Caco-2 (cell line): ENCODE results near the gene KIF18B. TPM values are rescaled to one million over a fixed set of nuclear protein-coding genes. Genes with fewer than 3 reads are reported as not detected.

Experiments
- BruUV-seq: library from RNA; stranded (reverse); fragments of 400-500 nt; replicated peaks from 2 replicates; lab custom pipeline; 2021; lab: Mats Ljungman, UMichigan
- CTCF ChIA-PET: fragments of 300-600 bp; sonication (Branson Sonifier 250); formaldehyde crosslinking; loops from one replicate; lab custom pipeline; 2022; ENCODE audit warnings: antibody characterized with exemption; lab: Charles Lee
- POLR2A ChIA-PET: fragments of 300-600 bp; sonication (Branson Sonifier 250); formaldehyde crosslinking; loops from one replicate; lab custom pipeline; 2022; ENCODE audit warnings: antibody characterized with exemption; lab: Charles Lee
- DNase-seq, 2 experiments: peaks; one replicate each; pipeline versions ENCODE4 v3.0.0 to v3.0.0-alpha.2; 2020 to 2022
- H3K27me3 ChIP-seq: replicated peaks from 2 replicates; pipeline ENCODE4 v1.6.0; 2011; ENCODE audit warnings: low read length; ENCODE audit not compliant: control insufficient read depth, insufficient read depth
- H3K36me3 ChIP-seq: 2 replicates; pipeline ENCODE4 v1.5.1; 2011; ENCODE audit warnings: low read length; ENCODE audit not compliant: control insufficient read depth, insufficient read depth
- H3K4me1 ChIP-seq: fragments of 250-450 bp; sonication (Bioruptor Pico); 2 replicates; pipeline ENCODE4 v1.5.1; 2020; ENCODE audit warnings: mild to moderate bottlenecking
- H3K4me3 ChIP-seq: 2 replicates; pipeline ENCODE4 v1.5.1; 2011; ENCODE audit warnings: low read depth, mild to moderate bottlenecking, control low read depth, low read length
- H3K9me3 ChIP-seq: fragments of 250-450 bp; sonication (Bioruptor Pico); 2 replicates; pipeline ENCODE4 v1.5.1; 2020; ENCODE audit warnings: mild to moderate bottlenecking, moderate library complexity
- H3K27ac Mint-ChIP-seq: one replicate; pipeline ENCODE4 v1.8.0; 2022; ENCODE audit warnings: mixed read lengths; ENCODE audit not compliant: unreplicated experiment
- H3K27me3 Mint-ChIP-seq: one replicate; pipeline ENCODE4 v1.8.0; 2022; ENCODE audit warnings: mixed read lengths; ENCODE audit not compliant: insufficient read depth, unreplicated experiment
- H3K36me3 Mint-ChIP-seq: one replicate; pipeline ENCODE4 v1.8.0; 2022; ENCODE audit warnings: mild to moderate bottlenecking, mixed read lengths; ENCODE audit not compliant: insufficient read depth, unreplicated experiment
- H3K4me1 Mint-ChIP-seq: one replicate; pipeline ENCODE4 v1.8.0; 2022; ENCODE audit warnings: low read depth, mixed read lengths; ENCODE audit not compliant: unreplicated experiment
- H3K4me3 Mint-ChIP-seq: one replicate; pipeline ENCODE4 v1.8.0; 2022; ENCODE audit warnings: mild to moderate bottlenecking, moderate library complexity, mixed read lengths; ENCODE audit not compliant: unreplicated experiment
- H3K9me3 Mint-ChIP-seq: one replicate; pipeline ENCODE4 v1.8.0; 2022; ENCODE audit warnings: mixed read lengths; ENCODE audit not compliant: unreplicated experiment
- CTCF ChIP-seq, 2 experiments: fragments of 200-600 bp in 1 of 2; IDR thresholded peaks; 1 replicate in 1 of 2; 2 replicates in 1 of 2; pipeline versions ENCODE4 v1.5.1 to v1.8.0; 2011 to 2022; ENCODE audit warnings: antibody characterized with exemption in 1 of 2, control low read depth in 1 of 2, inconsistent platforms in 1 of 2, low read depth in 1 of 2, low read length in 1 of 2, mild to moderate bottlenecking in 1 of 2, moderate library complexity in 1 of 2; ENCODE audit not compliant: insufficient read depth in 1 of 2, severe bottlenecking in 1 of 2, unreplicated experiment in 1 of 2
- intact Hi-C: fragments of 100-400 bp; cut with micrococcal nuclease; formaldehyde crosslinking; loops from one replicate; pipeline ENCODE4 v1.10.0; 2022; ENCODE audit not compliant: unreplicated experiment
- total RNA-seq: library from RNA; stranded (reverse); gene quantifications from 2 replicates; pipeline ENCODE4 v1.2.3, GENCODE V29; 2022

Gene KIF18B
- total RNA-seq, 1 experiment from 2014 or later = 68.4 TPM

- CTCF ChIA-PET = interaction anchor here (0.6 to 1.6 kb wide), 19 partner anchors 9 to 693 kb away, joined by 3 to 10 read pairs (median 3); partner anchors contain the start of gene ACBD4
- H3K9me3 Mint-ChIP-seq = no peaks in the 10 kb centered on the region
These were observed 20.9 kb upstream of the KIF18B start, which contains the start of gene C1QL1 for GRCh38 chr17:44968225-44969143. C1QL1 (minus strand) TSS chr17:44968303; CDS start chr17:44968048, 255 bp downstream.

GRCh38 chr17:44967907-44968224 is 20.3 kb upstream of the KIF18B start:
- H3K36me3 ChIP-seq = no peaks in the 10 kb centered on the region
- H3K4me3 ChIP-seq = peak overlapping the region; percentile 33
- Mint-ChIP-seq H3K27ac (no peak overlapping the region), H3K4me1 (no peaks in the 10 kb centered on the region), H3K4me3 (peak overlapping the region; percentile 77), H3K9me3 (no peaks in the 10 kb centered on the region), H3K27me3 (peaks cover 15% of the 10 kb centered on the region), H3K36me3 (no peaks in the 10 kb centered on the region)
- no peak for DNase-seq
- H3K27me3 ChIP-seq = peaks cover 1% of the 10 kb centered on the region; the same call in 1 of the 2 replicates
- peaks cover 6% of the 10 kb centered on the region for H3K4me1 ChIP-seq
- no peak for TF ChIP-seq CTCF (IDR thresholded peaks at IDR 0.05; ENCODE audit: insufficient read depth in 1 of 2, low read depth in 1 of 2, low read length in 1 of 2, severe bottlenecking in 1 of 2, unreplicated experiment in 1 of 2)
- intact Hi-C loops = loop anchor here (2.0 to 5.0 kb wide), 2 partner anchors 46 to 51 kb away; no protein-coding TSS in a partner anchor
- ChIA-PET POLR2A (interaction anchor here (0.5 to 1.6 kb wide), 4 partner anchors 21 to 259 kb away, joined by 3 to 10 read pairs (median 6); partner anchors contain the start of gene DBF4B), CTCF (interaction anchor here (0.6 to 1.6 kb wide), 19 partner anchors 9 to 693 kb away, joined by 3 to 10 read pairs (median 3); partner anchors contain the start of gene ACBD4)
- no peaks in the 10 kb centered on the region for H3K9me3 ChIP-seq
- BruUV-seq = no TSS peak

More at GRCh38 chr17:44968225-44969143, 20.9 kb upstream of the KIF18B start, which contains the start of gene C1QL1:
- POLR2A ChIA-PET = interaction anchor here (0.5 to 1.6 kb wide), 8 partner anchors 15 to 260 kb away, joined by 3 to 12 read pairs (median 6); partner anchors contain the start of gene DBF4B
- Histone ChIP-seq H3K9me3 (no peaks in the 10 kb centered on the region), H3K4me3 (peak within 1 kb of the TSS; percentile 52), H3K27me3 (peaks cover 1% of the 10 kb centered on the region; the same call in 1 of the 2 replicates), H3K36me3 (no peaks in the 10 kb centered on the region), H3K4me1 (peaks cover 6% of the 10 kb centered on the region)
- DNase-seq = peak; percentile 93 to 96
- H3K4me3 Mint-ChIP-seq = peak within 1 kb of the TSS; percentile 77
- H3K27ac Mint-ChIP-seq = no peak within 1 kb of the TSS
- intact Hi-C loops = loop anchor here (2.0 to 5.0 kb wide), 2 partner anchors 46 to 50 kb away; no protein-coding TSS in a partner anchor
- H3K27me3 Mint-ChIP-seq = peaks cover 15% of the 10 kb centered on the region
- no TSS peak for BruUV-seq
- no peaks in the 10 kb centered on the region for H3K4me1 Mint-ChIP-seq
- TF ChIP-seq CTCF (IDR thresholded peaks at IDR 0.05; ENCODE audit: insufficient read depth in 1 of 2, low read depth in 1 of 2, low read length in 1 of 2, severe bottlenecking in 1 of 2, unreplicated experiment in 1 of 2) = peak; percentile 30 to 63
- H3K36me3 Mint-ChIP-seq = no peaks in the 10 kb centered on the region
